DOHH2 (cell line): ENCODE results near the gene RAB33A.

ENCODE experiments used
- CTCF ChIP-seq: fragments of 200-600 bp; sonication (generic); IDR thresholded peaks from one replicate; pipeline ENCODE4 v1.5.1; 2014; ENCODE audit warnings: antibody characterized with exemption, mild to moderate bottlenecking, low read depth, low read length; ENCODE audit not compliant: poor library complexity, severe bottlenecking
- EZH2phosphoT487 ChIP-seq: fragments of 200-600 bp; sonication (generic); IDR thresholded peaks from 2 replicates; pipeline ENCODE4 v1.6.1; 2017; ENCODE audit warnings: borderline replicate concordance, mild to moderate bottlenecking, antibody characterized with exemption, low read length, moderate library complexity, mixed read lengths

GRCh38 chrX:130190801-130191200 lies 19.0 kb downstream of the RAB33A start:
- TF ChIP-seq CTCF (no peak), EZH2phosphoT487 (no peak)
